T-helper 1 cell treated with Interleukin-12 subunit alpha and Interleukin-12 subunit beta and Interleukin-4 antibody, amounts not matched to agents 30 ng/mL and 1 ng/mL, for 36 hours (primary cell): ENCODE measurements around the gene RIIAD1. TPM values are rescaled to one million over a fixed set of nuclear protein-coding genes. Genes with fewer than 3 reads are reported as not detected.

Experiments used
- total RNA-seq: library from RNA; stranded (reverse); gene quantifications from 2 replicates; pipeline ENCODE4 v1.2.3, GENCODE V29; 2022

RIIAD1 gene
- total RNA-seq, 1 donor from 2014 or later: not detected

Other genes starting within 250 kb of the RIIAD1 start
- 0.17 and 0.32 TPM in 2 replicates for gene CGN, start 210.1 kb upstream of the RIIAD1 start, total RNA-seq
- 2.7 and 2.9 TPM in 2 replicates for gene TUFT1, start 181.2 kb upstream of the RIIAD1 start, total RNA-seq
- gene SNX27, start 109.5 kb upstream of the RIIAD1 start, total RNA-seq: 27.0 and 27.6 TPM in 2 replicates
- gene CELF3, start 4.7 kb upstream of the RIIAD1 start, total RNA-seq: not detected in 2 replicates
- 108 and 113 TPM in 2 replicates for gene MRPL9, start 42.0 kb downstream of the RIIAD1 start, total RNA-seq
- gene TDRKH, start 69.0 kb downstream of the RIIAD1 start, total RNA-seq: 20.3 and 20.8 TPM in 2 replicates
- 0.10 and 0.12 TPM in 2 replicates for gene LINGO4, start 83.9 kb downstream of the RIIAD1 start, total RNA-seq
- gene RORC, start 110.3 kb downstream of the RIIAD1 start, total RNA-seq: 1.5 and 1.9 TPM in 2 replicates
- gene C2CD4D, start 118.3 kb downstream of the RIIAD1 start, total RNA-seq: 0.66 and 0.83 TPM in 2 replicates
- gene THEM5, start 132.2 kb downstream of the RIIAD1 start, total RNA-seq: not detected in 2 replicates
- gene THEM4, start 188.0 kb downstream of the RIIAD1 start, total RNA-seq: 31.9 and 34.6 TPM in 2 replicates